GM10248 (cell line): ENCODE results near the gene MITF.

ENCODE experiments used
- CTCF ChIA-PET: fragments of 300-600 bp; sonication (Branson Sonifier 250); formaldehyde crosslinking; extraction: SDS; loops from one replicate; lab custom pipeline; 2021; ENCODE audit warnings: antibody characterized with exemption; lab: Yijun Ruan, JAX
- POLR2A ChIA-PET: fragments of 350-650 bp; sonication (Branson Sonifier 250); formaldehyde crosslinking; extraction: SDS; loops from one replicate; lab custom pipeline; 2020; ENCODE audit warnings: antibody characterized with exemption; lab: Yijun Ruan, JAX
- DNase-seq: peaks from one replicate; pipeline ENCODE4 v3.0.0; 2012; ENCODE audit errors: extremely low spot score
- TF ChIP-seq, protein P1 (sequence below): IDR thresholded peaks from 2 replicates; pipeline ENCODE4 v1.5.1; 2012; ENCODE audit warnings: mild to moderate bottlenecking, low read depth; ENCODE audit errors: extremely low read depth, missing control alignments, control extremely low read depth

MITF gene

DNA sequence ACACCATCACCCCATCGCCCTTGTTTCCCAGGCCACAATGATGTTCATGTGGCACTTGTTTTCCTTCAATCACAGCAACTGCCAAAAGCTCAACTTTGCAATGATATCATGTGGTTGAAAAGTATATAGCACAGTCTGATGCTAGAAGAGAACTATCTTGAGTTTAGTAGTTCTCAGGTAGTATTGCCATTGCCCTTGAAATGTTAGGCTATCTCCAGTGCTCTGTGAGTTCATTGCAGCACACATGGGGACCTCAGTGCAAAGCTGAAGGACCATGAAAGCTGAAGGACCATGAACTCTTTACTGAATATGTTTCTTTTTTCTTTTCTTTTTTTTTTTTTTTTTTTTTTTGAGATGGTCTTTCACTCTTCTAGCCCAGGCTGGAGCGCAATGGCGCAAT, 224.4 kb downstream of the MITF start:
- TF ChIP-seq, protein P1, sequence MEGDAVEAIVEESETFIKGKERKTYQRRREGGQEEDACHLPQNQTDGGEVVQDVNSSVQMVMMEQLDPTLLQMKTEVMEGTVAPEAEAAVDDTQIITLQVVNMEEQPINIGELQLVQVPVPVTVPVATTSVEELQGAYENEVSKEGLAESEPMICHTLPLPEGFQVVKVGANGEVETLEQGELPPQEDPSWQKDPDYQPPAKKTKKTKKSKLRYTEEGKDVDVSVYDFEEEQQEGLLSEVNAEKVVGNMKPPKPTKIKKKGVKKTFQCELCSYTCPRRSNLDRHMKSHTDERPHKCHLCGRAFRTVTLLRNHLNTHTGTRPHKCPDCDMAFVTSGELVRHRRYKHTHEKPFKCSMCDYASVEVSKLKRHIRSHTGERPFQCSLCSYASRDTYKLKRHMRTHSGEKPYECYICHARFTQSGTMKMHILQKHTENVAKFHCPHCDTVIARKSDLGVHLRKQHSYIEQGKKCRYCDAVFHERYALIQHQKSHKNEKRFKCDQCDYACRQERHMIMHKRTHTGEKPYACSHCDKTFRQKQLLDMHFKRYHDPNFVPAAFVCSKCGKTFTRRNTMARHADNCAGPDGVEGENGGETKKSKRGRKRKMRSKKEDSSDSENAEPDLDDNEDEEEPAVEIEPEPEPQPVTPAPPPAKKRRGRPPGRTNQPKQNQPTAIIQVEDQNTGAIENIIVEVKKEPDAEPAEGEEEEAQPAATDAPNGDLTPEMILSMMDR = no peak
- ChIA-PET CTCF (no interaction called here), POLR2A (no interaction called here)
- no peak for DNase-seq

DNA sequence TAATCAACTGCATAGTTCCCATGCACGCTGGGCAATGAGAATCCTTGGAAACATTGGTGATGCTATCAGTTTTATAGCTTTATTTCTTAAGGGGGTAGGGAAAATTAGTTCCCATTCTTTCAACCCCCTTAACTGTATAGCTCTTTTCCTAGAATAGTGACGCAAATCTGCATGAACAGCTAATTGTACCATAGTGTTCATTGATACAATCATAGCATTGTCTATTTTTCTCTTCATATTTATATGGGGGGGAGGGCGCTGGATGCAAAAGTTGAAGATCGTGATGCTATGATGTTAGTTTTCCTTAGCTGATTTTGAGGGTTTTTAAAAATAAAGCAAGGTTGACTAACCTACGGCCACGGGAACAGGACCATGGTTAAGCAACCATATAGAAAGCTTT, 227.9 kb downstream of the MITF start:
- no peak for DNase-seq
- CTCF ChIA-PET = interaction anchor here (0.8 kb wide), 1 partner anchor 10 kb away, joined by 3 read pairs; no protein-coding TSS in a partner anchor
- TF ChIP-seq, protein P1 = no peak
- POLR2A ChIA-PET = no interaction called here

GRCh38 chr3:69970827-69971226, 231.6 kb downstream of the MITF start:
- TF ChIP-seq, protein P1 = no peak
- POLR2A ChIA-PET = no interaction called here
- DNase-seq = no peak
- CTCF ChIA-PET = interaction anchor here (1.7 kb wide), 1 partner anchor 10 kb away, joined by 4 read pairs; no protein-coding TSS in a partner anchor

DNA sequence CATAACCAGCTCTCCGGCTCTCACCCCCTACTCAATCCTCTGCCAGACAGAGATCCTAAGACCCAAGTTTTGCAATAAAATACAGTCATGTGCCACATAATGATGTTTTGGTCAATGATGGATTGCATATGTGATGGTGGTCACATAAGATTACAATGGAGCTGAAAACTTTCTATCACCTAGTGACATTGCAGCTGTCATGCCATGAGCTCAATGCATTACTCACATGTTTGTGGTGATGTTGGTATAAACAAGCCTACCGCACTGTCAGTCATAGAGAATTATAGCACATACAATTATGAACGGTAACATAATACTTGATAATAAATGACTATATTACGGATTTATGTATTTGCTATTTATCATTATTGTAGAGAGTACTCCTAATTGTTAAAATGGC, 233.4 kb downstream of the MITF start:
- no peak for DNase-seq
- TF ChIP-seq, protein P1 = no peak
- POLR2A ChIA-PET = no interaction called here
- CTCF ChIA-PET = interaction anchor here (1.3 kb wide), 1 partner anchor 19 kb away, joined by 5 read pairs; no protein-coding TSS in a partner anchor

- TF ChIP-seq, protein P1 = no peak
- ChIA-PET POLR2A (no interaction called here), CTCF (no interaction called here)
- DNase-seq = no peak
These were observed 236.8 kb downstream of the MITF start for GRCh38 chr3:69976021-69976420.

- POLR2A ChIA-PET = no interaction called here
- CTCF ChIA-PET = no interaction called here
- DNase-seq = no peak
- TF ChIP-seq, protein P1 = no peak
These were observed 244.4 kb downstream of the MITF start for GRCh38 chr3:69983546-69984265.
